Measurements from ENCODE around the gene NAP1L4. TPM values are rescaled to one million over a fixed set of nuclear protein-coding genes. Genes with fewer than 3 reads are reported as not detected.

The NAP1L4 gene
- total RNA-seq, 2 experiments from 2014 or later, result 262 to 285 TPM

- Mint-ChIP-seq H3K4me1 (ENCODE audit: low read depth) (peaks cover 10% of the 10 kb centered on the region), H3K27ac (no peak overlapping the region), H3K4me3 (no peak overlapping the region), H3K27me3 (peaks cover 16% of the 10 kb centered on the region), H3K9me3 (no peaks in the 10 kb centered on the region), H3K36me3 (ENCODE audit: low read depth) (no peaks in the 10 kb centered on the region)
- Histone ChIP-seq H3K4me1 (ENCODE audit: insufficient read depth, low read length) (peaks cover 12% of the 10 kb centered on the region), H3K4me3 (ENCODE audit: low read length) (no peak overlapping the region), H3K27me3 (ENCODE audit: control insufficient read depth in 1 of 2, insufficient read depth in 2 of 2, low read length in 2 of 2) (peaks cover 13 to 15% of the 10 kb centered on the region in 2 experiments), H3K9me3 (ENCODE audit: control insufficient read depth in 1 of 2, insufficient read depth in 1 of 2, low read length in 2 of 2) (peaks cover 0 to 13% of the 10 kb centered on the region in 2 experiments), H3K27ac (ENCODE audit: low read depth in 1 of 2, low read length in 2 of 2) (no peak overlapping the region), H3K36me3 (ENCODE audit: insufficient read depth, low read length) (no peaks in the 10 kb centered on the region)
- no peak for DNase-seq
- no peak for ATAC-seq (ENCODE audit: poor library complexity)
- intact Hi-C loops (cut with DNase I, micrococcal nuclease), result no loop called here
- POLR2A ChIA-PET, result no interaction called here
- no peak for TF ChIP-seq CTCF (IDR thresholded peaks at IDR 0.05)
- CTCF ChIA-PET, result no interaction called here
Observed at GRCh38 chr11:2923446-2924375, 68.4 kb downstream of the NAP1L4 start.

- peaks cover 2% of the 10 kb centered on the region for H3K4me1 ChIP-seq (ENCODE audit: insufficient read depth, low read length)
- peaks cover 8% of the 10 kb centered on the region for H3K27me3 Mint-ChIP-seq
- DNase-seq, result no peak
- intact Hi-C loops (cut with DNase I, micrococcal nuclease), result no loop called here
- H3K9me3 ChIP-seq (ENCODE audit: control insufficient read depth in 1 of 2, insufficient read depth in 1 of 2, low read length in 2 of 2), result peaks cover 0 to 9% of the 10 kb centered on the region in 2 experiments
- no peak overlapping the region for H3K4me3 ChIP-seq (ENCODE audit: low read length)
- ChIA-PET CTCF (no interaction called here), POLR2A (no interaction called here)
- no peak for TF ChIP-seq CTCF (IDR thresholded peaks at IDR 0.05)
- H3K27ac Mint-ChIP-seq, result no peak overlapping the region
- no peak overlapping the region for H3K4me3 Mint-ChIP-seq
- peaks cover 3 to 8% of the 10 kb centered on the region in 2 experiments for H3K27me3 ChIP-seq (ENCODE audit: control insufficient read depth in 1 of 2, insufficient read depth in 2 of 2, low read length in 2 of 2)
- H3K9me3 Mint-ChIP-seq, result no peaks in the 10 kb centered on the region
- no peak for ATAC-seq (ENCODE audit: poor library complexity)
- no peaks in the 10 kb centered on the region for H3K36me3 Mint-ChIP-seq (ENCODE audit: low read depth)
- no peaks in the 10 kb centered on the region for H3K36me3 ChIP-seq (ENCODE audit: insufficient read depth, low read length)
- peaks cover 2% of the 10 kb centered on the region for H3K4me1 Mint-ChIP-seq (ENCODE audit: low read depth)
- no peak overlapping the region for H3K27ac ChIP-seq (ENCODE audit: low read depth in 1 of 2, low read length in 2 of 2)
Observed at GRCh38 chr11:2922655-2923054, 69.5 kb downstream of the NAP1L4 start.

GRCh38 chr11:2921742-2922493 lies 70.2 kb downstream of the NAP1L4 start:
- H3K9me3 ChIP-seq (ENCODE audit: control insufficient read depth in 1 of 2, insufficient read depth in 1 of 2, low read length in 2 of 2), result peaks cover 0 to 4% of the 10 kb centered on the region in 2 experiments
- intact Hi-C loops (cut with DNase I, micrococcal nuclease), result no loop called here
- Mint-ChIP-seq H3K36me3 (ENCODE audit: low read depth) (no peaks in the 10 kb centered on the region), H3K4me3 (no peak overlapping the region), H3K27me3 (peaks cover 5% of the 10 kb centered on the region), H3K9me3 (no peaks in the 10 kb centered on the region), H3K27ac (no peak overlapping the region), H3K4me1 (ENCODE audit: low read depth) (no peaks in the 10 kb centered on the region)
- TF ChIP-seq CTCF (IDR thresholded peaks at IDR 0.05), result no peak
- ChIA-PET CTCF (no interaction called here), POLR2A (no interaction called here)
- no peak for DNase-seq
- H3K4me1 ChIP-seq (ENCODE audit: insufficient read depth, low read length), result no peaks in the 10 kb centered on the region
- no peaks in the 10 kb centered on the region for H3K36me3 ChIP-seq (ENCODE audit: insufficient read depth, low read length)
- H3K27ac ChIP-seq (ENCODE audit: low read depth in 1 of 2, low read length in 2 of 2), result no peak overlapping the region
- no peak for ATAC-seq (ENCODE audit: poor library complexity)
- H3K4me3 ChIP-seq (ENCODE audit: low read length), result no peak overlapping the region
- H3K27me3 ChIP-seq (ENCODE audit: control insufficient read depth in 1 of 2, insufficient read depth in 2 of 2, low read length in 2 of 2), result peaks cover 0 to 2% of the 10 kb centered on the region in 2 experiments
